K562 (cell line): ENCODE results near the gene PBRM1. TPM values are rescaled to one million over a fixed set of nuclear protein-coding genes. Genes with fewer than 3 reads are reported as not detected.

Source experiments
- BHLHE40 ChIP-seq: IDR thresholded peaks from 2 replicates; pipeline ENCODE4 v1.6.1; 2011; ENCODE audit warnings: low read length, improper control_type of control experiment
- DPF2 ChIP-seq: fragments of 450-650 bp; IDR thresholded peaks from 2 replicates; pipeline ENCODE4 v1.6.1; 2016
- FOXJ2 ChIP-seq: fragments of 200-800 bp; sonication (Bioruptor generic); IDR thresholded peaks from 2 replicates; pipeline ENCODE4 v1.6.1; 2016; ENCODE audit warnings: missing genetic modification characterization, missing compliant biosample characterization
- GATA2 ChIP-seq: sonication (generic); formaldehyde crosslinking; IDR thresholded peaks from 2 replicates; pipeline ENCODE4 v1.4.0; 2020; ENCODE audit warnings: mild to moderate bottlenecking, missing genetic modification reagents
- KDM4B ChIP-seq, 2 experiments: fragments of 450-650 bp in 1 of 2; sonication (generic) in 1 of 2; IDR thresholded peaks; 2 replicates each; pipeline ENCODE4 v1.6.1; 2016 to 2017; ENCODE audit warnings: borderline replicate concordance in 2 of 2, antibody characterized with exemption in 1 of 2, low read depth in 1 of 2, mild to moderate bottlenecking in 1 of 2
- MYC ChIP-seq, 2 experiments: fragments of 250-450 bp in 1 of 2; sonication (Bioruptor Pico) in 1 of 2; IDR thresholded peaks; 2 replicates each; pipeline versions ENCODE4 v1.5.1 to v1.6.1; 2012 to 2021; ENCODE audit warnings: low read depth in 2 of 2, borderline replicate concordance in 1 of 2, improper control_type of control experiment in 1 of 2, low read length in 1 of 2, mild to moderate bottlenecking in 1 of 2, moderate library complexity in 1 of 2
- NFE2 ChIP-seq: IDR thresholded peaks from 2 replicates; pipeline ENCODE4 v1.6.1; 2014; ENCODE audit warnings: antibody characterized with exemption, low read depth
- RREB1 ChIP-seq: fragments of 250-450 bp; sonication (Bioruptor Pico); IDR thresholded peaks from 2 replicates; pipeline ENCODE4 v1.4.0; 2020
- SMAD3 ChIP-seq: fragments of 450-650 bp; formaldehyde crosslinking; conservative IDR thresholded peaks from 2 replicates; pipeline ENCODE4 v1.4.0; 2020; ENCODE audit warnings: mild to moderate bottlenecking
- SMARCA4 ChIP-seq: fragments of 450-650 bp; IDR thresholded peaks from 2 replicates; pipeline ENCODE4 v1.6.1; 2016
- SOX6 ChIP-seq: fragments of 450-650 bp; IDR thresholded peaks from 2 replicates; pipeline ENCODE4 v1.6.1; 2014; ENCODE audit warnings: mild to moderate bottlenecking
- ZBTB11 ChIP-seq, 3 experiments: fragments of 200-800 bp in 1 of 3; fragments of 250-450 bp in 1 of 3; fragments of 450-650 bp in 1 of 3; sonication (Bioruptor Pico) in 1 of 3; sonication (Bioruptor generic) in 1 of 3; formaldehyde crosslinking in 1 of 3; IDR thresholded peaks; 2 replicates each; pipeline versions ENCODE4 v1.6.1 to v1.8.0; 2016 to 2022; ENCODE audit warnings: mild to moderate bottlenecking in 2 of 3, missing genetic modification characterization in 2 of 3, missing compliant biosample characterization in 1 of 3, moderate library complexity in 1 of 3
- polyA plus RNA-seq, 8 experiments: library from polyadenylated mRNA; depleted of rRNA in 4 of 8; stranded (reverse) in 5 of 8; unstranded in 3 of 8; fragments of >200 nt; fragmentation: Nextera tagmentation in 2 of 8; fragmentation: Illumina TruSeq in 1 of 8; extraction: Ambion mirVana in 2 of 8; extraction: Trizol in 1 of 8; gene quantifications; 2 replicates each; pipeline versions ENCODE4 v1.2.1 to v1.2.3, GENCODE V29; 2011 to 2014; ENCODE audit warnings: inconsistent platforms in 1 of 8, missing spikeins in 1 of 8
- total RNA-seq, 7 experiments: library from RNA; depleted of rRNA in 6 of 7; stranded (reverse); fragments of >200 nt in 6 of 7; fragmentation: Illumina TruSeq in 2 of 7; extraction: Trizol in 2 of 7; gene quantifications; 2 replicates each; pipeline versions ENCODE4 v1.2.1 to v1.2.3, GENCODE V29; 2011 to 2021; ENCODE audit warnings: low replicate concordance in 1 of 7

The PBRM1 gene
- total and polyA plus RNA-seq, 9 of the 15 experiments (the other 6 are each of a cell fraction or from before 2014, with no cell fraction given): 3.9 to 31.8 (median 19.0) TPM

- TF ChIP-seq SOX6: peak; percentile 65; the same call in 1 of the 2 replicates
- peak; percentile 71 for TF ChIP-seq DPF2
- no peak for TF ChIP-seq ZBTB11 (CRISPR knock-in tag; IDR thresholded peaks at IDR 0.05)
- TF ChIP-seq SMARCA4: peak; percentile 23; the same call in 1 of the 2 replicates
- no peak for TF ChIP-seq RREB1 (CRISPR knock-in tag)
- TF ChIP-seq MYC (IDR thresholded peaks at IDR 0.05; ENCODE audit: low read depth, low read length): 0 out of 2 replicates have a peak, but pooled peaks have one; percentile 44
- no peak for TF ChIP-seq MYC (CRISPR knock-in tag; IDR thresholded peaks at IDR 0.05; ENCODE audit: borderline replicate concordance, low read depth)
- TF ChIP-seq NFE2: peak; percentile 81
- TF ChIP-seq BHLHE40: peak; percentile 35; the same call in 1 of the 2 replicates
- TF ChIP-seq FOXJ2 (tag): peak; percentile 78
- TF ChIP-seq SMAD3: no peak
- TF ChIP-seq KDM4B (IDR thresholded peaks at IDR 0.05; ENCODE audit: borderline replicate concordance in 2 of 2, low read depth in 1 of 2): no peak
- 0 out of 2 replicates have a peak, but pooled peaks have one; percentile 25 for TF ChIP-seq GATA2
These were observed 35.3 kb downstream of the PBRM1 start (continued) for GRCh38 chr3:52650439-52650838.
